ENCODE results near the gene TUBB6.

Gene TUBB6

DNA sequence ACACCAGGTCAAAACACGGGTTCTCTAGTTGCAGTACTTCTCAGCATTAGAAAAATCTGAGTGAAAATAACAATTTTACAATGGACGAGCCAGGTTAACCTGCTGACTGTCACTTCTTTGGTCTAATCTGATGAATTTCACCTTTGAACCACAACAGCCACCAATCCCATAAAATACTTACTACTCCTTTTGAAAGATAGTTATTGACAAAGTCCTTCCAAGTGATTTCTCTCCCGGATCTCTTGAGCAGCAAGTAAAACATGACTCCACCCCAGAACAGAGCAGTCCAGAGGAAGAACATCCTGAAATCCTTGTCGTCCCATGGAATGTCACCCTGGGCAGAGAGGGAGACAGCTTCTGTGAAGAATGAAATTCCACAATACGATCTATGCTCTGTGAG is 58.7 kb downstream of the TUBB6 start:
- Histone ChIP-seq H3K4me3 (ENCODE audit: low read depth, low read length) (no peak overlapping the region), H3K9me3 (ENCODE audit: severe bottlenecking) (no peaks in the 10 kb centered on the region), H3K27me3 (ENCODE audit: insufficient read depth, low read depth, severe bottlenecking) (no peaks in the 10 kb centered on the region), H3K36me3 (peaks cover 75% of the 10 kb centered on the region), H3K27ac (no peak overlapping the region)
- TF ChIP-seq, protein P1, sequence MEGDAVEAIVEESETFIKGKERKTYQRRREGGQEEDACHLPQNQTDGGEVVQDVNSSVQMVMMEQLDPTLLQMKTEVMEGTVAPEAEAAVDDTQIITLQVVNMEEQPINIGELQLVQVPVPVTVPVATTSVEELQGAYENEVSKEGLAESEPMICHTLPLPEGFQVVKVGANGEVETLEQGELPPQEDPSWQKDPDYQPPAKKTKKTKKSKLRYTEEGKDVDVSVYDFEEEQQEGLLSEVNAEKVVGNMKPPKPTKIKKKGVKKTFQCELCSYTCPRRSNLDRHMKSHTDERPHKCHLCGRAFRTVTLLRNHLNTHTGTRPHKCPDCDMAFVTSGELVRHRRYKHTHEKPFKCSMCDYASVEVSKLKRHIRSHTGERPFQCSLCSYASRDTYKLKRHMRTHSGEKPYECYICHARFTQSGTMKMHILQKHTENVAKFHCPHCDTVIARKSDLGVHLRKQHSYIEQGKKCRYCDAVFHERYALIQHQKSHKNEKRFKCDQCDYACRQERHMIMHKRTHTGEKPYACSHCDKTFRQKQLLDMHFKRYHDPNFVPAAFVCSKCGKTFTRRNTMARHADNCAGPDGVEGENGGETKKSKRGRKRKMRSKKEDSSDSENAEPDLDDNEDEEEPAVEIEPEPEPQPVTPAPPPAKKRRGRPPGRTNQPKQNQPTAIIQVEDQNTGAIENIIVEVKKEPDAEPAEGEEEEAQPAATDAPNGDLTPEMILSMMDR (IDR thresholded peaks at IDR 0.05; ENCODE audit: low read depth, low read length): no peak
- no peak for DNase-seq

DNA sequence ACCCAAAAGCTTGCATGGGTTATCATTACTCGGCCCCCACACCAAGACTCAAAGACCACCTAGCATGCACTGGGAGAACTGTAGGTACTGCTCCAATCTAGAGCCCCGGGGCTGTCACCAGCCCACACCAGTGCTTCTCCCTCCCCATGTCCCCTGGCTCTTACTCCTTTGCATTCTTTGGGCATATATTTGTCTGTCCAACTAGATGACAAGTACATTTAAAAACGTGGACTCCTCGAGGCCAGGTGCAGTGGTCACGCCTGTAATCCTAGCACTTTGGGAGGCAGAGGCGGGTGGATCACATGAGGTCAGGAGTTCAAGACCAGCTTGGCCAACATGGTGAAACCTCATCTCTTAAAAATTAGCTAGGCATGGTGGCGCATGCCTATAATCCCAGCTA is 61.2 kb downstream of the TUBB6 start:
- no peaks in the 10 kb centered on the region for H3K27me3 ChIP-seq (ENCODE audit: insufficient read depth, low read depth, severe bottlenecking)
- H3K36me3 ChIP-seq: peaks cover 58% of the 10 kb centered on the region
- H3K9me3 ChIP-seq (ENCODE audit: severe bottlenecking): no peaks in the 10 kb centered on the region

DNA sequence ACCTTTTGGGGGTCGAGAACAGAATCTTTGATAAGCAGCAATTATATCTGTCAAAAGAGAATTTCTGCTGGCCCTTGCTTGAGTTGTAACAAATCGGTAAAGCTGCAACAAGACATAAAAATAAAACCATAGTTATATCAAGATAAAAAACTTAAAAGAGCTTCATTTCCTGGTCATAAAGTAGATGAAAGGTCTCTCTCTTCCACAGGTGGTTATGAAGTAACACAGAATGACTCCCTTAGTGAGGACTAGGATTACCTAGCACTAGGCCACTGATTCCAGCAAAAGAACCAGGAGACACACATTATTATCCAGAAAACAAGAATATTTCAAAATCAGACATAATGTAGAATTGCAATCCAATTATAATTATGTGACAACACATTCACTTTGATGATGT is 63.5 kb downstream of the TUBB6 start:
- Histone ChIP-seq H3K36me3 (peaks cover 48% of the 10 kb centered on the region), H3K27me3 (ENCODE audit: insufficient read depth, low read depth, severe bottlenecking) (no peaks in the 10 kb centered on the region), H3K27ac (no peak overlapping the region), H3K9me3 (ENCODE audit: severe bottlenecking) (no peaks in the 10 kb centered on the region), H3K4me3 (ENCODE audit: low read depth, low read length) (no peak overlapping the region)
- DNase-seq: no peak
- TF ChIP-seq, protein P1 (IDR thresholded peaks at IDR 0.05; ENCODE audit: low read depth, low read length): no peak

More for the DNA sequence above, 61.2 kb downstream of the TUBB6 start:
- TF ChIP-seq, protein P1 (IDR thresholded peaks at IDR 0.05; ENCODE audit: low read depth, low read length): no peak
- Histone ChIP-seq H3K27ac (no peak overlapping the region), H3K4me3 (ENCODE audit: low read depth, low read length) (no peak overlapping the region)
- no peak for DNase-seq

DNA sequence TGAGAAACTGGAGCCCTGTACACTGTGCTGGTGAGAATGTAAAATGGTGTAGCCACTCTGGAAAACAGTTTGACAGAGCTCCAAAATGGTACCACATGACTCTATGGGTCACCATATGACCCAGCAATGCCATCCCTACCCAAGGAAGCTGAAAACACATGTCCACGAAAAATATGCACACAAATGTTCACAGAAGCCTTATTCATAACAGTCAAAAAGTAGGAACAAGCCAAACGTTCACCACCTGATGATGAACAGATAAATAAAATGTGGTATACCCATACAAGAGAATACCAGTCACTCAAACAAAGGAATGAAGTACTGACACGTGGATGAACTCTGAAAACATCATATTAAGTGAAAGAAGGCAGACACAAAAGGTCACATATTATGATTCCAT is 64.4 kb downstream of the TUBB6 start:
- H3K9me3 ChIP-seq (ENCODE audit: severe bottlenecking): no peaks in the 10 kb centered on the region
- DNase-seq: no peak
- H3K36me3 ChIP-seq: peaks cover 42% of the 10 kb centered on the region
- H3K27ac ChIP-seq: no peak overlapping the region
- H3K4me3 ChIP-seq (ENCODE audit: low read depth, low read length): no peak overlapping the region
- no peaks in the 10 kb centered on the region for H3K27me3 ChIP-seq (ENCODE audit: insufficient read depth, low read depth, severe bottlenecking)
- TF ChIP-seq, protein P1 (IDR thresholded peaks at IDR 0.05; ENCODE audit: low read depth, low read length): no peak

DNA sequence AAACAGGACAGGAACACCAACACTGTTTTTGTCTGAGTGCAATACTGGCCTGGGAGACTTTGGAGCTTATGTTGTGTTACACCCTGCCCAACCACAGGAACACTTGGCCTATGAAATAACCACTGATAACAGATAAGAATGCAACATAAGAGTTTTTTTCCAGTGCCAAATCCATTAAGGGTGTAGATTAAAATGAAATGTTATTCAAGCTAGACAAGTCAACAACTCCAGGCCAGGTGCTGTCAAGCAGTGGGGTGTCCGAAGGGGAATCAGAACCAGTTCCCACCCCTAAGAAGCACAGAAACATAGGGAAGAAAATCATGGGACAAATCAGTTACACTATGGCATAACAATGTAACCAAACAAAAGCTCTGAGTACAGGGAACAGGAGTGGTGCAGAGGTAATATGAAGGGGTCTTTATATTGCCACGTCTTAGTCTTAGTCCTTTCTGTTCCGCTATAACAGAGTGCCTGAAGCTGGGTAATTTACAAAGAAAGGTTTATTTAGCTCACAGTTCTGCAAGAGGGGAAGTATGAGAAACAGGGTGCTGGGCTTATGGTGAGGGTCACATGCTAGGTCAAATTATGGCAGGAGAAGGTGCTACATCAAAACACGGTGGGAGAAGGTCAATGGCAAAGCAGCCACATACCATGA is 65.2 kb downstream of the TUBB6 start:
- Histone ChIP-seq H3K9me3 (ENCODE audit: severe bottlenecking) (no peaks in the 10 kb centered on the region), H3K4me3 (ENCODE audit: low read depth, low read length) (no peak overlapping the region), H3K27ac (no peak overlapping the region), H3K36me3 (peaks cover 36% of the 10 kb centered on the region), H3K27me3 (ENCODE audit: insufficient read depth, low read depth, severe bottlenecking) (no peaks in the 10 kb centered on the region)
- TF ChIP-seq, protein P1 (IDR thresholded peaks at IDR 0.05; ENCODE audit: low read depth, low read length): no peak
- no peak for DNase-seq

DNA sequence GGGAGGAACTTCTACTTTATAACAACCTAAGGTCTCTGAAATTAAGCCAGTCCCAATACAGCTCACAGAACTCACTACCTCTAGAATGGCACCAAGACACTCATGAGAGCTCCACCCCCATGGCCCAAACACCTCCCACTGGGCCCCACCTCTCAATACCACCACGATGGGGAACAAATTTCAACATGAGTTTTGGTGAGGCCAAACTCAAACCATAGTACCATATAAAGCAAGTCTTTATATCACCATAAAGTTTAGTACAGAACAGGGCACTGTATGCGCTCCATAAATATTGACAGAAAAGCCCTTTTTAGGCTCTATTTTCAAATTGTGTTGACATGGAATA is 65.7 kb downstream of the TUBB6 start:
- Histone ChIP-seq H3K9me3 (ENCODE audit: severe bottlenecking) (no peaks in the 10 kb centered on the region), H3K27me3 (ENCODE audit: insufficient read depth, low read depth, severe bottlenecking) (no peaks in the 10 kb centered on the region), H3K4me3 (ENCODE audit: low read depth, low read length) (no peak overlapping the region), H3K27ac (no peak overlapping the region), H3K36me3 (peaks cover 31% of the 10 kb centered on the region)
- TF ChIP-seq, protein P1 (IDR thresholded peaks at IDR 0.05; ENCODE audit: low read depth, low read length): no peak
- no peak for DNase-seq

All from WERI-Rb-1 (cell line).